ENCODE results near the gene TNIP2. TPM values are rescaled to one million over a fixed set of nuclear protein-coding genes. Genes with fewer than 3 reads are reported as not detected.

The TNIP2 gene
- total and polyA plus RNA-seq, 2 of the 13 experiments (the other 11 are each of a cell fraction or from before 2014, with no cell fraction given) = 25.6 to 38.0 TPM

DNA sequence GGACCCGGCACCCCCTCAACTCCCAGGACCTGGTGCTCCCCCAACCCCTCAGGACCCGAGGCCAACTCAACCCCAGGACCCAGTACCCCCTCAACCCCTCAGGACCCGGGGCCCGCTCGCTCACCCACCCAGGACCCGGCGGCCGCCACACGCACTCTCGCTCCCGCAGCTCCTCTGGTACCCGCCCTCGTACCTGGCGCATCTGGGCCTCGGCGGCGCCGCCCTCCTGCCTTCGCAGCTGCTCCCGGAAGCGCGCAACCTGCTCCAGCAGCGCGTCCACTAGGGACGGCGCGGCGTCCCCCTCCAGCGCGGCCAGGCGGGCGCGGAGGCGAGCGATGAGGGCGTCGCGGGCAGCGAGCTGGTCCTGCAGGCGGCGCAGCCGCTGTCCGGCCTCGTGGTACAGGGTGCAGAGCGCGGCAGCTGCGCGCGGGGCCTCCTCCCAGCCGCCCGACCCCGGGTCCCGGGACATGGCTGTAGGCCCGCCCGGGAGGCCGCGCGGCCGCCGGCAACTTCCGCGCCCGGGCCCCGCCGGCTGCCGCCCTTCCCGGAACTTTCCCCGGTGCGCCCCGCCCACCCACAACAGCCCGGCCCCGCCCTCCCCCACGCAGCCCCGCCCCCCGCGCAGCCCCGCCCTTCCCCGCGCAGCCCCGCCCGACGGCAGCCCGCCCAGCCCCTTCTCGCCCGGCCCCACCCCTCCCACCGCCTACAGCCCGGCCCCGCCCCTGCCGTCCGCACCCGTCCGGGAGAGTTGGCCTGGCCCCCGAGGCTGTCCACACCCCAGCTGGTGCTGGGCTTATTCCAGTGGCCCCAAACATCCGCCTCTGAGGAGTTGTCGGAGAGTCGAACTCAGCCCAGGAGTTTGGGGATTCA is at the start of gene TNIP2 (continued):
- TF ChIP-seq, protein P1, sequence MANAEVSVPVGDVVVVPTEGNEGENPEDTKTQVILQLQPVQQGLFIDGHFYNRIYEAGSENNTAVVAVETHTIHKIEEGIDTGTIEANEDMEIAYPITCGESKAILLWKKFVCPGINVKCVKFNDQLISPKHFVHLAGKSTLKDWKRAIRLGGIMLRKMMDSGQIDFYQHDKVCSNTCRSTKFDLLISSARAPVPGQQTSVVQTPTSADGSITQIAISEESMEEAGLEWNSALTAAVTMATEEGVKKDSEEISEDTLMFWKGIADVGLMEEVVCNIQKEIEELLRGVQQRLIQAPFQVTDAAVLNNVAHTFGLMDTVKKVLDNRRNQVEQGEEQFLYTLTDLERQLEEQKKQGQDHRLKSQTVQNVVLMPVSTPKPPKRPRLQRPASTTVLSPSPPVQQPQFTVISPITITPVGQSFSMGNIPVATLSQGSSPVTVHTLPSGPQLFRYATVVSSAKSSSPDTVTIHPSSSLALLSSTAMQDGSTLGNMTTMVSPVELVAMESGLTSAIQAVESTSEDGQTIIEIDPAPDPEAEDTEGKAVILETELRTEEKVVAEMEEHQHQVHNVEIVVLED (CRISPR knock-in tag; IDR thresholded peaks at IDR 0.05; ENCODE audit: borderline replicate concordance) = no peak; the same call in none of the 2 replicates
- TF ChIP-seq PCBP2 (optimal IDR thresholded peaks at IDR 0.05; ENCODE audit: low read depth, low read length, poor library complexity, severe bottlenecking) (no peak), ZNF841 (CRISPR knock-in tag; IDR thresholded peaks at IDR 0.05; ENCODE audit: borderline replicate concordance) (no peak), ZNF550 (CRISPR knock-in tag; IDR thresholded peaks at IDR 0.05; ENCODE audit: borderline replicate concordance) (no peak), ZSCAN21 (CRISPR knock-in tag; IDR thresholded peaks at IDR 0.05; ENCODE audit: borderline replicate concordance) (peak; percentile 93; the same call in 1 of the 2 replicates), CEBPB (IDR thresholded peaks at IDR 0.05; ENCODE audit: borderline replicate concordance, low read depth, low read length) (no peak), ZNF138 (CRISPR knock-in tag; IDR thresholded peaks at IDR 0.05; ENCODE audit: low read depth) (0 out of 2 replicates have a peak, but pooled peaks have one; percentile 26), ZNF280B (CRISPR knock-in tag; IDR thresholded peaks at IDR 0.05; ENCODE audit: borderline replicate concordance) (no peak), ZNF431 (CRISPR knock-in tag; IDR thresholded peaks at IDR 0.05; ENCODE audit: borderline replicate concordance, low read depth) (peak; percentile 79), ZNF552 (CRISPR knock-in tag; IDR thresholded peaks at IDR 0.05; ENCODE audit: borderline replicate concordance) (no peak), MBNL3 (CRISPR knock-in tag; conservative IDR thresholded peaks at IDR 0.05) (no peak), ZNF546 (CRISPR knock-in tag; conservative IDR thresholded peaks at IDR 0.05) (no peak), SMYD3 (CRISPR knock-in tag; IDR thresholded peaks at IDR 0.05) (no peak), ZNF670 (CRISPR knock-in tag; IDR thresholded peaks at IDR 0.05; ENCODE audit: borderline replicate concordance) (no peak), ZNF10 (CRISPR knock-in tag; IDR thresholded peaks at IDR 0.05; ENCODE audit: borderline replicate concordance, low read depth) (no peak), ZNF382 (CRISPR knock-in tag; IDR thresholded peaks at IDR 0.05; ENCODE audit: borderline replicate concordance) (no peak), ESRRA (CRISPR knock-in tag; IDR thresholded peaks at IDR 0.05; ENCODE audit: low read depth) (peak; percentile 67; the same call in 1 of the 2 replicates)
- TF ChIP-seq, protein P2, sequence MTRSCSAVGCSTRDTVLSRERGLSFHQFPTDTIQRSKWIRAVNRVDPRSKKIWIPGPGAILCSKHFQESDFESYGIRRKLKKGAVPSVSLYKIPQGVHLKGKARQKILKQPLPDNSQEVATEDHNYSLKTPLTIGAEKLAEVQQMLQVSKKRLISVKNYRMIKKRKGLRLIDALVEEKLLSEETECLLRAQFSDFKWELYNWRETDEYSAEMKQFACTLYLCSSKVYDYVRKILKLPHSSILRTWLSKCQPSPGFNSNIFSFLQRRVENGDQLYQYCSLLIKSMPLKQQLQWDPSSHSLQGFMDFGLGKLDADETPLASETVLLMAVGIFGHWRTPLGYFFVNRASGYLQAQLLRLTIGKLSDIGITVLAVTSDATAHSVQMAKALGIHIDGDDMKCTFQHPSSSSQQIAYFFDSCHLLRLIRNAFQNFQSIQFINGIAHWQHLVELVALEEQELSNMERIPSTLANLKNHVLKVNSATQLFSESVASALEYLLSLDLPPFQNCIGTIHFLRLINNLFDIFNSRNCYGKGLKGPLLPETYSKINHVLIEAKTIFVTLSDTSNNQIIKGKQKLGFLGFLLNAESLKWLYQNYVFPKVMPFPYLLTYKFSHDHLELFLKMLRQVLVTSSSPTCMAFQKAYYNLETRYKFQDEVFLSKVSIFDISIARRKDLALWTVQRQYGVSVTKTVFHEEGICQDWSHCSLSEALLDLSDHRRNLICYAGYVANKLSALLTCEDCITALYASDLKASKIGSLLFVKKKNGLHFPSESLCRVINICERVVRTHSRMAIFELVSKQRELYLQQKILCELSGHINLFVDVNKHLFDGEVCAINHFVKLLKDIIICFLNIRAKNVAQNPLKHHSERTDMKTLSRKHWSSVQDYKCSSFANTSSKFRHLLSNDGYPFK (CRISPR knock-in tag; IDR thresholded peaks at IDR 0.05; ENCODE audit: borderline replicate concordance) = no peak
- TF ChIP-seq, protein P3, sequence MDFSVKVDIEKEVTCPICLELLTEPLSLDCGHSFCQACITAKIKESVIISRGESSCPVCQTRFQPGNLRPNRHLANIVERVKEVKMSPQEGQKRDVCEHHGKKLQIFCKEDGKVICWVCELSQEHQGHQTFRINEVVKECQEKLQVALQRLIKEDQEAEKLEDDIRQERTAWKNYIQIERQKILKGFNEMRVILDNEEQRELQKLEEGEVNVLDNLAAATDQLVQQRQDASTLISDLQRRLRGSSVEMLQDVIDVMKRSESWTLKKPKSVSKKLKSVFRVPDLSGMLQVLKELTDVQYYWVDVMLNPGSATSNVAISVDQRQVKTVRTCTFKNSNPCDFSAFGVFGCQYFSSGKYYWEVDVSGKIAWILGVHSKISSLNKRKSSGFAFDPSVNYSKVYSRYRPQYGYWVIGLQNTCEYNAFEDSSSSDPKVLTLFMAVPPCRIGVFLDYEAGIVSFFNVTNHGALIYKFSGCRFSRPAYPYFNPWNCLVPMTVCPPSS (IDR thresholded peaks at IDR 0.05) = no peak
